HCT116 (cell line): ENCODE measurements around the gene TNFRSF8. TPM values are rescaled to one million over a fixed set of nuclear protein-coding genes. Genes with fewer than 3 reads are reported as not detected.

ENCODE experiments used
- ATAC-seq: fragments of 200-7000 bp; cut with Tn5 transposase; 2 replicates; pipeline ENCODE4 v1.9.1; 2020; ENCODE audit warnings: mild to moderate bottlenecking, moderate library complexity
- BruUV-seq: library from RNA; stranded (reverse); fragments of 400-500 nt; replicated peaks from 2 replicates; lab custom pipeline; 2021; lab: Mats Ljungman, UMichigan
- CTCF ChIA-PET: fragments of 300-600 bp; sonication (Branson Sonifier 250); formaldehyde crosslinking; loops from one replicate; lab custom pipeline; 2021; ENCODE audit warnings: antibody characterized with exemption; lab: Charles Lee
- POLR2A ChIA-PET: fragments of 300-600, 350-600 bp; sonication (Branson Sonifier 250); formaldehyde crosslinking; loops from one replicate; lab custom pipeline; 2021; ENCODE audit warnings: antibody characterized with exemption; lab: Charles Lee
- RAD21 ChIA-PET, 2 experiments: fragments of 300-600 bp; sonication (Branson Sonifier 250); formaldehyde crosslinking; loops; one replicate each; lab custom pipeline; 2023; ENCODE audit warnings: low total read pairs in 2 of 2; ENCODE audit not compliant: uncharacterized antibody in 2 of 2, unreplicated experiment in 2 of 2, low non-redundant PET in 1 of 2; lab: Charles Lee
- DNase-seq: peaks from one replicate; pipeline ENCODE4 v3.0.0-alpha.2; 2010; ENCODE audit warnings: low read depth, low spot score
- H2AFZ ChIP-seq: fragments of 200-600 bp; shearing (Covaris generic), sonication (generic); 2 replicates; pipeline ENCODE4 v1.6.1; 2017; ENCODE audit warnings: low read depth, mixed run types, mixed read lengths, antibody characterized with exemption, low read length; ENCODE audit not compliant: poor library complexity, severe bottlenecking
- H3K27ac ChIP-seq: 2 replicates; pipeline ENCODE4 v1.5.1; 2012; ENCODE audit warnings: low read depth, low read length
- H3K27me3 ChIP-seq: fragments of 200-600 bp; sonication (generic); 2 replicates; pipeline ENCODE4 v1.6.1; 2016; ENCODE audit warnings: mixed run types, low read length, mixed read lengths; ENCODE audit not compliant: insufficient read depth
- H3K36me3 ChIP-seq, 2 experiments: fragments of 200-500 bp in 1 of 2; fragments of 200-600 bp in 1 of 2; sonication (Bioruptor generic) in 1 of 2; sonication (generic) in 1 of 2; 2 replicates each; pipeline versions ENCODE4 v1.5.1 to v1.6.1; 2014 to 2016; ENCODE audit warnings: low read length in 2 of 2, inconsistent platforms in 1 of 2, mixed read lengths in 1 of 2, mixed run types in 1 of 2; ENCODE audit not compliant: insufficient read depth in 2 of 2, control insufficient read depth in 1 of 2
- H3K4me1 ChIP-seq, 2 experiments: fragments of 200-600 bp in 1 of 2; sonication (generic) in 1 of 2; 2 replicates each; pipeline versions ENCODE4 v1.5.1 to v1.6.1; 2012 to 2017; ENCODE audit warnings: low read length in 2 of 2, inconsistent platforms in 1 of 2, mild to moderate bottlenecking in 1 of 2, mixed read lengths in 1 of 2, mixed run types in 1 of 2, moderate library complexity in 1 of 2; ENCODE audit not compliant: insufficient read depth in 2 of 2, control insufficient read depth in 1 of 2
- H3K4me2 ChIP-seq: fragments of 200-600 bp; sonication (generic); 2 replicates; pipeline ENCODE4 v1.6.1; 2017; ENCODE audit warnings: mixed run types, low read length, mixed read lengths
- H3K4me3 ChIP-seq, 2 experiments: fragments of 200-600 bp in 1 of 2; sonication (generic) in 1 of 2; replicated peaks in 1 of 2; 2 replicates each; pipeline ENCODE4 v1.5.1; 2011 to 2016; ENCODE audit warnings: low read length in 2 of 2, control low read depth in 1 of 2, low read depth in 1 of 2, mild to moderate bottlenecking in 1 of 2, mixed read lengths in 1 of 2, mixed run types in 1 of 2
- H3K79me2 ChIP-seq: fragments of 200-600 bp; sonication (generic); 2 replicates; pipeline ENCODE4 v1.6.1; 2017; ENCODE audit warnings: mild to moderate bottlenecking, mixed run types, low read length, moderate library complexity, mixed read lengths; ENCODE audit not compliant: insufficient read depth
- H3K9ac ChIP-seq: fragments of 200-600 bp; sonication (generic); 2 replicates; pipeline ENCODE4 v1.6.1; 2016; ENCODE audit warnings: low read length, mixed read lengths
- H3K9me2 ChIP-seq: fragments of 200-600 bp; sonication (generic), shearing (Covaris generic); 2 replicates; pipeline ENCODE4 v1.6.1; 2017; ENCODE audit warnings: mixed run types, mild to moderate bottlenecking, moderate library complexity; ENCODE audit not compliant: insufficient read depth
- H3K9me3 ChIP-seq, 2 experiments: fragments of 200-500 bp in 1 of 2; fragments of 200-600 bp in 1 of 2; sonication (Bioruptor generic) in 1 of 2; sonication (generic) in 1 of 2; 2 replicates each; pipeline ENCODE4 v1.6.1; 2014 to 2017; ENCODE audit warnings: low read length in 2 of 2, mixed read lengths in 2 of 2, inconsistent platforms in 1 of 2, low read depth in 1 of 2, mild to moderate bottlenecking in 1 of 2, mixed run types in 1 of 2, moderate library complexity in 1 of 2; ENCODE audit not compliant: control insufficient read depth in 1 of 2, insufficient read depth in 1 of 2
- H4K20me1 ChIP-seq: fragments of 200-600 bp; sonication (generic), shearing (Covaris generic); 2 replicates; pipeline ENCODE4 v1.6.1; 2017; ENCODE audit warnings: mixed run types, mild to moderate bottlenecking, moderate library complexity; ENCODE audit not compliant: insufficient read depth
- ATF3 ChIP-seq: IDR thresholded peaks from 2 replicates; pipeline ENCODE4 v1.6.1; 2012
- CEBPB ChIP-seq: IDR thresholded peaks from 2 replicates; pipeline ENCODE4 v1.6.1; 2012; ENCODE audit warnings: low read depth
- EGR1 ChIP-seq: IDR thresholded peaks from 2 replicates; pipeline ENCODE4 v1.6.1; 2012; ENCODE audit warnings: low read depth
- FOSL1 ChIP-seq: IDR thresholded peaks from 2 replicates; pipeline ENCODE4 v1.6.1; 2012; ENCODE audit warnings: low read depth
- SIN3A ChIP-seq: IDR thresholded peaks from 2 replicates; pipeline ENCODE4 v1.6.1; 2012; ENCODE audit warnings: low read depth
- SP1 ChIP-seq: IDR thresholded peaks from 2 replicates; pipeline ENCODE4 v1.6.1; 2012; ENCODE audit warnings: low read depth
- TCF7L2 ChIP-seq: IDR thresholded peaks from 2 replicates; pipeline ENCODE4 v1.7.0; 2011; ENCODE audit warnings: borderline replicate concordance, inconsistent platforms; ENCODE audit not compliant: insufficient read depth, insufficient read length; ENCODE audit errors: extremely low read depth
- ZFX ChIP-seq: fragments of 450-650 bp; IDR thresholded peaks from 2 replicates; pipeline ENCODE4 v1.6.1; 2017
- intact Hi-C: fragments of 100-400 bp; cut with micrococcal nuclease; formaldehyde crosslinking; loops from 2 replicates; pipeline ENCODE4 v1.10.0; 2022
- total RNA-seq: library from RNA; stranded (reverse); gene quantifications from one replicate; pipeline ENCODE4 v1.2.1, GENCODE V29; 2021; ENCODE audit not compliant: unreplicated experiment
- TF ChIP-seq, protein P1 (sequence below): IDR thresholded peaks from 2 replicates; pipeline ENCODE4 v1.6.1; 2012
- TF ChIP-seq, protein P2 (sequence below): IDR thresholded peaks from 2 replicates; pipeline ENCODE4 v1.6.1; 2011; ENCODE audit warnings: mild to moderate bottlenecking, low read length, moderate library complexity; ENCODE audit not compliant: insufficient replicate concordance; ENCODE audit errors: extremely low read depth
- TF ChIP-seq, protein P3 (sequence below): IDR thresholded peaks from 2 replicates; pipeline ENCODE4 v1.6.1; 2012; ENCODE audit warnings: low read depth

Gene TNFRSF8
- total RNA-seq, 1 experiment from 2014 or later = 0.17 TPM

GRCh38 chr1:12188657-12189327 lies 125.7 kb downstream of the TNFRSF8 start:
- no peak overlapping the region for H3K4me2 ChIP-seq
- ChIA-PET CTCF (no interaction called here), POLR2A (no interaction called here), RAD21 (no interaction called here)
- intact Hi-C loops = no loop called here
- ATAC-seq = peak; percentile 33
- H3K4me3 ChIP-seq = no peak overlapping the region
- no peaks in the 10 kb centered on the region for H3K27me3 ChIP-seq
- H3K27ac ChIP-seq = no peak overlapping the region
- H2AFZ ChIP-seq = no peak overlapping the region
- no peak for DNase-seq
- no peaks in the 10 kb centered on the region for H3K36me3 ChIP-seq
- no peaks in the 10 kb centered on the region for H3K9me2 ChIP-seq
- no peak overlapping the region for H3K9ac ChIP-seq
- peaks cover 0 to 14% of the 10 kb centered on the region in 2 experiments; a peak in 1 of 4 replicates for H3K4me1 ChIP-seq
- H3K79me2 ChIP-seq = no peaks in the 10 kb centered on the region
- TF ChIP-seq, protein P1, sequence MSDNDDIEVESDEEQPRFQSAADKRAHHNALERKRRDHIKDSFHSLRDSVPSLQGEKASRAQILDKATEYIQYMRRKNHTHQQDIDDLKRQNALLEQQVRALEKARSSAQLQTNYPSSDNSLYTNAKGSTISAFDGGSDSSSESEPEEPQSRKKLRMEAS = no peak
- no peak for TF ChIP-seq CEBPB
- TF ChIP-seq FOSL1 = no peak
- TF ChIP-seq, protein P2, sequence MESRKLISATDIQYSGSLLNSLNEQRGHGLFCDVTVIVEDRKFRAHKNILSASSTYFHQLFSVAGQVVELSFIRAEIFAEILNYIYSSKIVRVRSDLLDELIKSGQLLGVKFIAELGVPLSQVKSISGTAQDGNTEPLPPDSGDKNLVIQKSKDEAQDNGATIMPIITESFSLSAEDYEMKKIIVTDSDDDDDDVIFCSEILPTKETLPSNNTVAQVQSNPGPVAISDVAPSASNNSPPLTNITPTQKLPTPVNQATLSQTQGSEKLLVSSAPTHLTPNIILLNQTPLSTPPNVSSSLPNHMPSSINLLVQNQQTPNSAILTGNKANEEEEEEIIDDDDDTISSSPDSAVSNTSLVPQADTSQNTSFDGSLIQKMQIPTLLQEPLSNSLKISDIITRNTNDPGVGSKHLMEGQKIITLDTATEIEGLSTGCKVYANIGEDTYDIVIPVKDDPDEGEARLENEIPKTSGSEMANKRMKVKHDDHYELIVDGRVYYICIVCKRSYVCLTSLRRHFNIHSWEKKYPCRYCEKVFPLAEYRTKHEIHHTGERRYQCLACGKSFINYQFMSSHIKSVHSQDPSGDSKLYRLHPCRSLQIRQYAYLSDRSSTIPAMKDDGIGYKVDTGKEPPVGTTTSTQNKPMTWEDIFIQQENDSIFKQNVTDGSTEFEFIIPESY = no peak
- TF ChIP-seq ZFX = no peak
- no peak for TF ChIP-seq SP1
- TF ChIP-seq, protein P3, sequence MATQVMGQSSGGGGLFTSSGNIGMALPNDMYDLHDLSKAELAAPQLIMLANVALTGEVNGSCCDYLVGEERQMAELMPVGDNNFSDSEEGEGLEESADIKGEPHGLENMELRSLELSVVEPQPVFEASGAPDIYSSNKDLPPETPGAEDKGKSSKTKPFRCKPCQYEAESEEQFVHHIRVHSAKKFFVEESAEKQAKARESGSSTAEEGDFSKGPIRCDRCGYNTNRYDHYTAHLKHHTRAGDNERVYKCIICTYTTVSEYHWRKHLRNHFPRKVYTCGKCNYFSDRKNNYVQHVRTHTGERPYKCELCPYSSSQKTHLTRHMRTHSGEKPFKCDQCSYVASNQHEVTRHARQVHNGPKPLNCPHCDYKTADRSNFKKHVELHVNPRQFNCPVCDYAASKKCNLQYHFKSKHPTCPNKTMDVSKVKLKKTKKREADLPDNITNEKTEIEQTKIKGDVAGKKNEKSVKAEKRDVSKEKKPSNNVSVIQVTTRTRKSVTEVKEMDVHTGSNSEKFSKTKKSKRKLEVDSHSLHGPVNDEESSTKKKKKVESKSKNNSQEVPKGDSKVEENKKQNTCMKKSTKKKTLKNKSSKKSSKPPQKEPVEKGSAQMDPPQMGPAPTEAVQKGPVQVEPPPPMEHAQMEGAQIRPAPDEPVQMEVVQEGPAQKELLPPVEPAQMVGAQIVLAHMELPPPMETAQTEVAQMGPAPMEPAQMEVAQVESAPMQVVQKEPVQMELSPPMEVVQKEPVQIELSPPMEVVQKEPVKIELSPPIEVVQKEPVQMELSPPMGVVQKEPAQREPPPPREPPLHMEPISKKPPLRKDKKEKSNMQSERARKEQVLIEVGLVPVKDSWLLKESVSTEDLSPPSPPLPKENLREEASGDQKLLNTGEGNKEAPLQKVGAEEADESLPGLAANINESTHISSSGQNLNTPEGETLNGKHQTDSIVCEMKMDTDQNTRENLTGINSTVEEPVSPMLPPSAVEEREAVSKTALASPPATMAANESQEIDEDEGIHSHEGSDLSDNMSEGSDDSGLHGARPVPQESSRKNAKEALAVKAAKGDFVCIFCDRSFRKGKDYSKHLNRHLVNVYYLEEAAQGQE = no peak
- no peak for TF ChIP-seq SIN3A
- no peak for TF ChIP-seq EGR1
- no peak for TF ChIP-seq ATF3
- TF ChIP-seq TCF7L2 = no peak
- H4K20me1 ChIP-seq = no peaks in the 10 kb centered on the region
- H3K9me3 ChIP-seq = no peaks in the 10 kb centered on the region
- no TSS peak for BruUV-seq
